Activated CD4-positive, alpha-beta T cell treated with anti-CD3 and anti-CD28 coated beads for 36 hours (primary cell): ENCODE measurements around the gene S100A2. TPM values are rescaled to one million over a fixed set of nuclear protein-coding genes. Genes with fewer than 3 reads are reported as not detected.
"Not testable (repeated sequence)": the region's sequence is repeated elsewhere in the genome, so short reads cannot be mapped to it uniquely, and the experiment has no call there.

ENCODE experiments used
- ATAC-seq: fragments of 200-7000 bp; cut with Tn5 transposase; one replicate; pipeline ENCODE4 v1.10.0; 2021; ENCODE audit warnings: mild to moderate bottlenecking, moderate library complexity
- CTCF ChIA-PET: fragments of 350-600 bp; sonication (Branson Sonifier 250); formaldehyde crosslinking; loops from one replicate; lab custom pipeline; 2021; ENCODE audit warnings: antibody characterized with exemption; lab: Charles Lee
- POLR2A ChIA-PET: fragments of 350-600 bp; sonication (Branson Sonifier 250); formaldehyde crosslinking; loops from one replicate; lab custom pipeline; 2021; ENCODE audit warnings: antibody characterized with exemption, inconsistent platforms; lab: Charles Lee
- DNase-seq: peaks from one replicate; pipeline ENCODE4 v3.0.0-alpha.2; 2020
- H3K27ac Mint-ChIP-seq: one replicate; pipeline ENCODE4 v1.8.0; 2021; ENCODE audit warnings: mixed read lengths
- H3K27me3 Mint-ChIP-seq: one replicate; pipeline ENCODE4 v1.8.0; 2021; ENCODE audit warnings: mixed read lengths
- H3K36me3 Mint-ChIP-seq: one replicate; pipeline ENCODE4 v1.8.0; 2021; ENCODE audit warnings: low read depth, mixed read lengths
- H3K4me1 Mint-ChIP-seq: one replicate; pipeline ENCODE4 v1.8.0; 2021; ENCODE audit warnings: mixed read lengths
- H3K4me3 Mint-ChIP-seq: one replicate; pipeline ENCODE4 v1.8.0; 2021; ENCODE audit warnings: mild to moderate bottlenecking, moderate library complexity, mixed read lengths
- H3K9me3 Mint-ChIP-seq: one replicate; pipeline ENCODE4 v1.8.0; 2021; ENCODE audit warnings: low read depth, mixed read lengths
- intact Hi-C, 2 experiments: fragments of 100-400 bp; cut with DNase I in 1 of 2; cut with micrococcal nuclease in 1 of 2; formaldehyde crosslinking; loops; one replicate each; pipeline versions ENCODE4 v1.14.2 to v1.15.1; 2022 to 2024; cut with DNase I, micrococcal nuclease
- total RNA-seq, 2 experiments: library from RNA; stranded (reverse); gene quantifications; one replicate each; pipeline ENCODE4 v1.2.3, GENCODE V29; 2021

S100A2 gene
- total RNA-seq, 2 experiments from 2014 or later = 3.3 to 7.0 TPM

DNA sequence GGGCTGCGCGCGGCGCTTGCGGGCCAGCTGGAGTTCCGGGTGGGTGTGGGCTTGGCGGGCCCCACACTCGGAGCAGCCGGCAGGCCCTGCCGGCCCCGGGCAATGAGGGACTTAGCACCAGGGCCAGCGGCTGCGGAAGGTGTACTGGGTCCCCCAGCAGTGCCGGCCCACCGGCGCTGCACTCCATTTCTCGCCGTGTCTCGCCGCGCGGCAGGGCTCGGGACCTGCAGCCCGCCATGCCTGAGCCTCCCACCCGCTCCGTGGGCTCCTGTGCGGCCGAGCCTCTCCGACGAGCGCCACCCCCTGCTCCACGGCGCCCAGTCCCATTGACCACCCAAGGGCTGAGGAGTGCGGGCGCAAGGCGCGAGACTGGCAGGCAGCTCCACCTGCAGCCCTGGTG lies 43.8 kb downstream of the S100A2 start:
- H3K27me3 Mint-ChIP-seq, H3K27ac Mint-ChIP-seq, H3K4me3 Mint-ChIP-seq, DNase-seq, ATAC-seq, H3K36me3 Mint-ChIP-seq, H3K4me1 Mint-ChIP-seq, intact Hi-C loops, H3K9me3 Mint-ChIP-seq, POLR2A ChIA-PET: not testable (repeated sequence)
- CTCF ChIA-PET = interaction anchor here (0.6 to 0.7 kb wide), 3 partner anchors 12 to 148 kb away, joined by 3 read pairs; no protein-coding TSS in a partner anchor

DNA sequence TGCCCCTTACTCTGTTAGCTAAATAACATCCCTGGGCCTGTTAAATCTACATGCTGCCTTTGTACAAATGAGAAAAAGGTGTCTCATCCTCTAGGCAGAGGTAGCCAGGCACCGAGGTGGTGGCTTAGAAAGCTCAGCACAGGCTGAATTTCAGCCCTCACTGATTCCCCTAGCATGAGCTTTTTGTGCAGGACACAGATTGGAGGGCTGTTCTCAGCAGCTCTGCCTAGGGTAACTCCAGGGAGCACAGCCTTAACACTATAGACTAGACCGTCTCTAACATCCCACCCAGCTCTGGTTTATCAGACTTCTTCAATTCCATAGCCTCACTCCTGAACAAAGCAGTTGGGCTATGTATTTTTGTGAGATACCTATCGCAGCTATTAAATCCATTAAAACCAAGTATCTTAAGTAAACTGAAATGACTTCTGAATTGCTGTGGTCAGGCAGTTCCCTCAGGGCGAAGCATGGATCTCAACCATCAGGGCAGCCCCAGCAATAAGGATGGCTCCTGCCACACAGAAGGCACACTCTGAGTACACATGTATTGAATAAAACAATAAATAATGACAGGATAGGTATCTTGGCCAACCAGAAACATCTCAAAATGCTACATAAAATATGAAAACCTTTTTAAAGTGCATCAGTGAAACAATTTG lies 44.7 kb downstream of the S100A2 start:
- DNase-seq (no peak), ATAC-seq (no peak)
- Mint-ChIP-seq H3K9me3 (no peaks in the 10 kb centered on the region), H3K4me1 (peaks cover 5% of the 10 kb centered on the region), H3K36me3 (no peaks in the 10 kb centered on the region), H3K27me3 (no peaks in the 10 kb centered on the region), H3K4me3 (no peak overlapping the region), H3K27ac (no peak overlapping the region)
- POLR2A ChIA-PET = no interaction called here
- intact Hi-C loops = no loop called here
- CTCF ChIA-PET = interaction anchor here (0.5 to 2.3 kb wide), 7 partner anchors 10 to 923 kb away, joined by 3 to 16 read pairs (median 4); no protein-coding TSS in a partner anchor

DNA sequence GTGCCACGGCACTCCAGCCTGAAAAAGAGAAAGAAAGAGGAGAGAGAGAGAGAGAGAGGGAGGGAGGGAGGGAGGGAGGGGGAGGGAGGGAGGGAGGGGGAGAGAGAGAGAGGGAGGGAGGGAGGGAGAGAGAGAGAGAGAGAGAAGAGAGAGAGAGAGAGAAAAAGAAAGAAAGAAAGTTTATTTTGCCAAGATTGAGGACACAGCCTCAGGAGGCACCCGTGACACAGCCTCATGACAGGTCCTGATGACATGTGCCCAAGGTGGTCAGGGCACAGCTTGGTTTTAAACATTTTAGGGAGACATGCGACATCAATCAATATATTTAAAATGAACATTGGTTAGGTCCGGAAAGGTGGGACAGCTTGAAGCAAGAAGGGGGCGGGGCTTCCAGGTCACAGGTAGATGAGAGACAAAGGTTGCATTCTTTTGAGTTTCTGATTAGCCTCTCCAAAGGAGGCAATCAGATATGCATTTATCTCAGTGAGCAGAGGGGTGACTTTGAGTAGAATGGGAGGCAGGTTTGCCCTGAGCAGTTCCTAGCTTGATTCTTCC lies 45.4 kb downstream of the S100A2 start:
- H3K27me3 Mint-ChIP-seq, intact Hi-C loops, H3K4me3 Mint-ChIP-seq, H3K27ac Mint-ChIP-seq, H3K4me1 Mint-ChIP-seq, H3K9me3 Mint-ChIP-seq, ATAC-seq, DNase-seq, POLR2A ChIA-PET, H3K36me3 Mint-ChIP-seq: not testable (repeated sequence)
- CTCF ChIA-PET = interaction anchor here (0.7 to 2.3 kb wide), 7 partner anchors 9 to 924 kb away, joined by 3 to 16 read pairs (median 4); no protein-coding TSS in a partner anchor

DNA sequence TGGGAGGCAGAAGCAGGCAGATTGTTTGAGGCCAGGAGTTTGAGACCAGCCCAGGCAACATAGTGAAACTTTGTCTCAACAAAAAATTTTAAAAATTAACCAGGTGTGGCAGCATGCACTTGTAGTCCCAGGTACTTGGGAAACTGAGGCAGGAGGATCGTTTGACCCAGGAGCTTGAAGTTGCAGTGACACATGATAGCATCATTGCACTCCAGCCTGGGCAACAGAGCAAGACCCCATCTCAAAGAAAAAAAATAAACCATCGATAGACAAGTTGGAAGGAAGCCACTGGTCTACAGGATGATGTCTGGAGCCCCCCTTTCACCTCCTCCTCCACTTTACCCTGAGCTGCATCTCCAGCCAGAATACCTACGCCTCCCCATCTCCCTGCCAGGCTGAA lies 46.4 kb downstream of the S100A2 start:
- ATAC-seq = no peak
- H3K36me3 Mint-ChIP-seq = no peaks in the 10 kb centered on the region

DNA sequence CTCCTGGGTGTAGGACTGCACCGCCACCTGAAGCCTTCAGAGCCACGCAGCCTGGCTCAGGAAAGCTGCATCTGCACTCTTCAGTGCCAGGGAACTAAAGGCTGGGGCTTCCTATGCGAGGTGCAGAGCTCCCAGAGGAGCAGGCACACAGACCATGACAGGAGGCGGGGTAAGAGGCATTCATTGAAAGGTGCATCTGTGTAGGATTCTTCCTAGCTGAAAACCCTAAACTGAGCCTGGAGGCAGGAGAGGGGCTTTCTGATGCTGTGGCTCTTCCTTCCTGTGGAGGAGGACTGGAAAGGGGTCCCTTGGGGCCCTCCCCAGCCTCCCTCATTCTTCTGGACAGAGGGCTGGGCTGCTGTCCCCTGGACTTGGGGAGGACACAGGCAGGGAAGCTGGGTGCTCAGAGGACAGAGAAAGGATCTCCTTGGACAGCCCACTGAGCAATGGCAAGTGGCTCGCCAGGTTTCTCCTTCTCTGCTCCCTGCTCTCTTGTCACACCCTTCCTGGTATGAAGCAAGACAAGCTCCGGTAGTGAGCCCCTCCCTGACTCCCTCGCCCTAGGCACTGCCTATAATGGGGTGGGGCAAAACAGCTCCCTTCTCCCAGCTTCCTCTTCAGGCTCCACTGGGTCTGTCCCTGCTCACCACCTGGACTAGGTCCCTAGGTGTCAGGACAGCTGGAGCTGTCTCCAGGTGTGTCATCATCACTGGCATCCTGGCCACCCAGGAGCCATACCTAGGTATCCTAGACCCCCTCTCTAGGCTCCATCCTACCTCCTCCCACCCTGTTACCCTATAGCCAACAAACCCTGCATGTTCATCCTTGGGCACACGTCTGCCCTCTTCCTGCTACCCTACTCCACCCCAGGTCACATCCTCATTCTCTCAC lies 49.9 kb downstream of the S100A2 start:
- ATAC-seq (no peak), DNase-seq (no peak)
- Mint-ChIP-seq H3K4me3 (no peak overlapping the region), H3K36me3 (no peaks in the 10 kb centered on the region), H3K4me1 (peaks cover 11% of the 10 kb centered on the region), H3K27ac (no peak overlapping the region), H3K9me3 (no peaks in the 10 kb centered on the region), H3K27me3 (no peaks in the 10 kb centered on the region)
- ChIA-PET CTCF (interaction anchor here (0.6 to 1.6 kb wide), 4 partner anchors 35 to 1428 kb away, joined by 3 to 8 read pairs (median 3); no protein-coding TSS in a partner anchor), POLR2A (interaction anchor here (0.8 kb wide), 1 partner anchor 16 kb away, joined by 3 read pairs; no protein-coding TSS in a partner anchor)
- intact Hi-C loops = no loop called here

More for the DNA sequence above, 46.4 kb downstream of the S100A2 start:
- no peak for DNase-seq
- H3K27ac Mint-ChIP-seq = no peak overlapping the region
- H3K27me3 Mint-ChIP-seq = no peaks in the 10 kb centered on the region
- POLR2A ChIA-PET = interaction anchor here (0.6 kb wide), 1 partner anchor 559 kb away, joined by 4 read pairs; no protein-coding TSS in a partner anchor
- no peaks in the 10 kb centered on the region for H3K9me3 Mint-ChIP-seq
- peaks cover 5% of the 10 kb centered on the region for H3K4me1 Mint-ChIP-seq
- no peak overlapping the region for H3K4me3 Mint-ChIP-seq
- CTCF ChIA-PET = interaction anchor here (0.6 to 2.3 kb wide), 3 partner anchors 24 to 222 kb away, joined by 3 to 12 read pairs (median 10); no protein-coding TSS in a partner anchor
- intact Hi-C loops = no loop called here

DNA sequence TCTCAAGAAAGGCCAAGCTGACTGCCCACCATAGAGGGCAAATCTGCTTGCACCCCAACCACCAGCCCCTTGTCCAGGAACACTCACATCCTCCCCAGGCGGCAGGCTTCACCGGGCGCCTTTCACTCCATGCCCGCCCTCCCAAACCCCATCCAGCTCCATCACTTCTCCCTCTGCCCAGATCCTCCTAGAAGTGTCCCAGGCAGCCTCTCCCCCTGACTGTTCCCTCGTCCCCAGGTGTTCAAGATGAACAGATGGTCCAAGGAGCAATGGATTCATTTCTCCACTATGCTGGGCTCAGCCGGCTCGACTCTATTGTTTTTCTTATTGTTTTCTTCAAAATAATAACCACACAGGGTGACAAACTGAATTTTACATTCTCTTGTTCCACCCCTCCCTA lies 52.0 kb downstream of the S100A2 start:
- H3K27me3 Mint-ChIP-seq = no peaks in the 10 kb centered on the region
- H3K4me1 Mint-ChIP-seq = peaks cover 13% of the 10 kb centered on the region
- H3K36me3 Mint-ChIP-seq = no peaks in the 10 kb centered on the region
- no peak overlapping the region for H3K4me3 Mint-ChIP-seq
- DNase-seq = no peak
- POLR2A ChIA-PET = no interaction called here
- no peaks in the 10 kb centered on the region for H3K9me3 Mint-ChIP-seq
- no peak for ATAC-seq
- H3K27ac Mint-ChIP-seq = no peak overlapping the region
- CTCF ChIA-PET = interaction anchor here (0.7 kb wide), 1 partner anchor 26 kb away, joined by 3 read pairs; no protein-coding TSS in a partner anchor
- intact Hi-C loops = loop anchor here (5.0 kb wide), 2 partner anchors 119 to 159 kb away; partner anchors contain the start of genes CHTOP (in 2 of the 2) and ILF2 (in 1 of the 2)

DNA sequence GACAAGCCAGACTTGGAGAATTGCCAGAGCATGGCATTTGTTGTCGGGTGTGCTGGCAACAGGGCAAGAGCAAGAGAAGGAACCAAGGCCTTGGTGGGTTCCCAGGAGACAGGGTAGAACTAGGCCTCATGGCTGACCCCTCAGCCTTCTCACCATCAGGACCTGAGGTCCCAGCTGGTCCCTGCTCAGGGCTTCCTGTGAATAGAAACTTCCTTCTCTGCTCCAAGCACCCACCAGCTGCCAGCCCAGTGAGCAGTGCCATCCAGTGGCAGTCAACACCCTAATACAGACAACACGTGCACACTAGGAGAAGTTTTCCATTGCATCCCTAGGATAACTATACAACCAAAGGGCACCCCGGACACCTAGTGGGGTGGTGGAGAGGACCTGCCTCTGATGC lies 52.6 kb downstream of the S100A2 start:
- Mint-ChIP-seq H3K4me1 (peaks cover 10% of the 10 kb centered on the region), H3K9me3 (no peaks in the 10 kb centered on the region), H3K4me3 (no peak overlapping the region), H3K27ac (no peak overlapping the region), H3K36me3 (no peaks in the 10 kb centered on the region), H3K27me3 (no peaks in the 10 kb centered on the region)
- ATAC-seq (no peak), DNase-seq (no peak)
- CTCF ChIA-PET = interaction anchor here (0.7 kb wide), 1 partner anchor 25 kb away, joined by 3 read pairs; no protein-coding TSS in a partner anchor
- intact Hi-C loops = loop anchor here (5.0 kb wide), 2 partner anchors 119 to 159 kb away; partner anchors contain the start of genes CHTOP (in 2 of the 2) and ILF2 (in 1 of the 2)
- POLR2A ChIA-PET = no interaction called here

Other genes with a start within 250 kb of the S100A2 start
- under 1 TPM in 1 of 2 experiments, not detected in 1; 0.09 TPM for gene PGLYRP4, start 217.0 kb downstream of the S100A2 start, total RNA-seq
- gene S100A9, start 208.0 kb downstream of the S100A2 start, total RNA-seq = not detected
- gene S100A12, start 190.2 kb downstream of the S100A2 start, total RNA-seq = not detected
- gene S100A8, start 174.8 kb downstream of the S100A2 start, total RNA-seq = not detected
- not detected for gene S100A7A, start 149.3 kb downstream of the S100A2 start, total RNA-seq
- not detected for gene S100A7, start 105.2 kb downstream of the S100A2 start, total RNA-seq
- gene S100A6, start 29.9 kb downstream of the S100A2 start, total RNA-seq = 100 to 1,000 TPM; 219 to 349 TPM
- 1 to 10 TPM; 2.4 to 3.4 TPM for gene S100A5, start 24.9 kb downstream of the S100A2 start, total RNA-seq
- 100 to 1,000 TPM in 1 of 2 experiments, 10 to 100 TPM in 1; 84.8 to 166 TPM for gene S100A4, start 20.0 kb downstream of the S100A2 start, total RNA-seq
- not detected for gene S100A3, start 16.6 kb downstream of the S100A2 start, total RNA-seq
- not detected for gene S100A16, start 47.3 kb upstream of the S100A2 start, total RNA-seq
- gene S100A14, start 50.5 kb upstream of the S100A2 start, total RNA-seq = under 1 TPM; 0.14 to 0.34 TPM
- gene S100A13, start 61.7 kb upstream of the S100A2 start, total RNA-seq = 1 to 10 TPM; 5.4 TPM
- gene S100A1, start 62.6 kb upstream of the S100A2 start, total RNA-seq = not detected
- gene CHTOP, start 68.2 kb upstream of the S100A2 start, total RNA-seq = 10 to 100 TPM; 85.1 to 91.4 TPM
- 10 to 100 TPM; 34.2 to 38.4 TPM for gene SNAPIN, start 92.9 kb upstream of the S100A2 start, total RNA-seq
- gene ILF2, start 105.1 kb upstream of the S100A2 start, total RNA-seq = 100 to 1,000 TPM; 325 to 435 TPM
- gene NPR1, start 112.8 kb upstream of the S100A2 start, total RNA-seq = under 1 TPM; 0.04 to 0.11 TPM
- 10 to 100 TPM; 52.0 to 58.0 TPM for gene INTS3, start 162.2 kb upstream of the S100A2 start, total RNA-seq
- gene SLC27A3, start 209.6 kb upstream of the S100A2 start, total RNA-seq = 1 to 10 TPM; 5.9 to 9.3 TPM